Upper lobe of left lung (tissue), 6 donors: ENCODE results near the gene TTC34. TPM values are rescaled to one million over a fixed set of nuclear protein-coding genes. Genes with fewer than 3 reads are reported as not detected.
A peak's percentile ranks its signal among the peaks of the same experiment; 100 is the strongest.

Experiments
- ATAC-seq, 2 donors: fragments of 200-7000 bp; cut with Tn5 transposase; one replicate each; pipeline ENCODE4 v1.9.1; 2022; ENCODE audit warnings: mild to moderate bottlenecking in 2 of 2, moderate library complexity in 2 of 2; ENCODE audit not compliant: low FRiP score in 2 of 2
- DNase-seq, 2 donors: peaks; one replicate each; pipeline ENCODE4 v3.0.0-alpha.2; 2019 to 2020
- H3K27ac ChIP-seq, 4 donors: fragments of 200-600 bp; sonication (generic); one replicate each; pipeline ENCODE4 v1.5.1; 2016 to 2019
- H3K27me3 ChIP-seq, 4 donors: fragments of 200-600 bp; sonication (generic); one replicate each; pipeline ENCODE4 v1.5.1; 2017 to 2019
- H3K36me3 ChIP-seq, 4 donors: fragments of 200-600 bp; sonication (generic); one replicate each; pipeline ENCODE4 v1.5.1; 2016 to 2019
- H3K4me1 ChIP-seq, 4 donors: fragments of 200-600 bp; sonication (generic); one replicate each; pipeline ENCODE4 v1.5.1; 2018 to 2019
- H3K4me3 ChIP-seq, 4 donors: fragments of 200-600 bp; sonication (generic); one replicate each; pipeline ENCODE4 v1.5.1; 2017 to 2019; ENCODE audit warnings: mild to moderate bottlenecking in 2 of 4, moderate library complexity in 1 of 4
- H3K9me3 ChIP-seq, 4 donors: fragments of 200-600 bp; sonication (generic); one replicate each; pipeline ENCODE4 v1.5.1; 2018 to 2019
- EP300 ChIP-seq, 4 donors: sonication (generic); formaldehyde crosslinking; IDR thresholded peaks; one replicate each; pipeline ENCODE4 v1.5.1; 2017; ENCODE audit warnings: antibody characterized with exemption in 4 of 4, control low read depth in 2 of 4
- POLR2A ChIP-seq, 4 donors: fragments of 450-650 bp; IDR thresholded peaks; one replicate each; pipeline ENCODE4 v1.5.1; 2016 to 2017; ENCODE audit warnings: antibody characterized with exemption in 4 of 4, mild to moderate bottlenecking in 2 of 4
- POLR2AphosphoS5 ChIP-seq, 2 donors: sonication (generic); formaldehyde crosslinking; IDR thresholded peaks; one replicate each; pipeline ENCODE4 v1.5.1; 2017; ENCODE audit warnings: antibody characterized with exemption in 2 of 2
- WGBS, 2 donors: methylation state at CpG; one replicate each; pipeline ENCODE4 v1.1.5; 2017 to 2018; 5-methylcytosine and 5-hydroxymethylcytosine counted together
- total RNA-seq, 6 donors: library from RNA; depleted of rRNA in 4 of 6; stranded (reverse); fragments of >200 nt in 4 of 6; gene quantifications; one replicate each; pipeline versions ENCODE4 v1.1.0 to v1.2.1, GENCODE V29; 2016 to 2021
- TF ChIP-seq, protein P1 (sequence below), 6 experiments: fragments of 450-650 bp in 4 of 6; fragments of 200-600 bp in 2 of 6; sonication (generic) in 2 of 6; IDR thresholded peaks; one replicate each; pipeline ENCODE4 v1.5.1; 2016 to 2019; ENCODE audit warnings: antibody characterized with exemption in 6 of 6
- donor health status: DM: no; HTN: no; CAD: no; lungs with moderate emphysema.
- donor health status: DM: no; HTN: yes; CAD: no; lungs with severe emphysema.

Gene TTC34
- total RNA-seq, 6 donors from 2014 or later, result 0.76 to 4.2 (median 2.1) TPM

DNA sequence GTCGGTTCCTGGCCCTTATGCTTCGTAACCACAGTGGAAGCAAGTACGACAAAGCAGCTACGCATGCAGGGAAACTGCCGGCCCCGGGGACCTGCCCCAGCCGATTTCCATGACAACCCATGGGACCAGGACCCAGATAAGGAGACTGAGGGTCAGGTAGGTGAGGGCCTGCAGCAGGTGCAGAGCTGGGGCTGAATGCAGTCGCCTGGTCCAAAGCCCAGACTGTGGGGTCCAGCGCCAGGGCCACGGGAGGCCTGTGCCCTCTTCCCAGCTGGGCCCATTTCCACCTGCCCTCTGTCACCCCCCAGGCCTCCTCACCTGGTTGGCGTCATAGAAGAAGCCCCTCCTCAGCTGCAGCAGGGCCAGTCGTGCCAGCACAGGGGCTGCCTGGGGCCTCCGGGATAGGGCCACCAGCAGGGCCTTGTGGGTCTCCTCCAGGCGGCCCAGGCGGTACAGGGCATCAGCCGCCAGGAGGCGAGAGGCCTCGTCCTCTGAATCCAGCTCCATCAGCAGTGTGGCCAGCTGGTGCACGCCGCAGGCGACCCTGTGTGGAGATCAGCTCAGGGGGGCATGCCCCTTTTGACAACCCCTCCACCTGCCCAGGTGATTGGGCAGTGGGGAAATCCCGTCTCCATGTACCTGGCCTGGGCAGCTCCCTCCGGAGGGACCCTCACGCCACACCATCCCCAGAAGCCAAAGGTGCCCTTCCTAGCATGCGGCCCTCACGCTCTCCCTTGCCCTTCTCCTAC lies 14.2 kb downstream of the TTC34 start:
- peaks cover 0 to 13% (median 0%) of the 10 kb centered on the region in 4 donors for H3K4me1 ChIP-seq
- H3K9me3 ChIP-seq, result peaks cover 3 to 22% (median 4%) of the 10 kb centered on the region in 4 donors
- no peak for TF ChIP-seq POLR2AphosphoS5 (IDR thresholded peaks at IDR 0.05)
- TF ChIP-seq POLR2A (IDR thresholded peaks at IDR 0.05), result no peak
- no peak for TF ChIP-seq EP300 (IDR thresholded peaks at IDR 0.05)
- TF ChIP-seq, protein P1, sequence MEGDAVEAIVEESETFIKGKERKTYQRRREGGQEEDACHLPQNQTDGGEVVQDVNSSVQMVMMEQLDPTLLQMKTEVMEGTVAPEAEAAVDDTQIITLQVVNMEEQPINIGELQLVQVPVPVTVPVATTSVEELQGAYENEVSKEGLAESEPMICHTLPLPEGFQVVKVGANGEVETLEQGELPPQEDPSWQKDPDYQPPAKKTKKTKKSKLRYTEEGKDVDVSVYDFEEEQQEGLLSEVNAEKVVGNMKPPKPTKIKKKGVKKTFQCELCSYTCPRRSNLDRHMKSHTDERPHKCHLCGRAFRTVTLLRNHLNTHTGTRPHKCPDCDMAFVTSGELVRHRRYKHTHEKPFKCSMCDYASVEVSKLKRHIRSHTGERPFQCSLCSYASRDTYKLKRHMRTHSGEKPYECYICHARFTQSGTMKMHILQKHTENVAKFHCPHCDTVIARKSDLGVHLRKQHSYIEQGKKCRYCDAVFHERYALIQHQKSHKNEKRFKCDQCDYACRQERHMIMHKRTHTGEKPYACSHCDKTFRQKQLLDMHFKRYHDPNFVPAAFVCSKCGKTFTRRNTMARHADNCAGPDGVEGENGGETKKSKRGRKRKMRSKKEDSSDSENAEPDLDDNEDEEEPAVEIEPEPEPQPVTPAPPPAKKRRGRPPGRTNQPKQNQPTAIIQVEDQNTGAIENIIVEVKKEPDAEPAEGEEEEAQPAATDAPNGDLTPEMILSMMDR (IDR thresholded peaks at IDR 0.05), result no peak
- H3K27me3 ChIP-seq, result peaks cover 0 to 34% (median 6%) of the 10 kb centered on the region in 4 donors
- no peak overlapping the region for H3K4me3 ChIP-seq
- H3K27ac ChIP-seq, result no peak overlapping the region
- ATAC-seq, result no peak
- peak; percentile 14 to 71 for DNase-seq
- H3K36me3 ChIP-seq, result no peaks in the 10 kb centered on the region
- 73 to 74% methylated on average over 13 to 18 of the region's 26 CpGs for WGBS, 2 donors

DNA sequence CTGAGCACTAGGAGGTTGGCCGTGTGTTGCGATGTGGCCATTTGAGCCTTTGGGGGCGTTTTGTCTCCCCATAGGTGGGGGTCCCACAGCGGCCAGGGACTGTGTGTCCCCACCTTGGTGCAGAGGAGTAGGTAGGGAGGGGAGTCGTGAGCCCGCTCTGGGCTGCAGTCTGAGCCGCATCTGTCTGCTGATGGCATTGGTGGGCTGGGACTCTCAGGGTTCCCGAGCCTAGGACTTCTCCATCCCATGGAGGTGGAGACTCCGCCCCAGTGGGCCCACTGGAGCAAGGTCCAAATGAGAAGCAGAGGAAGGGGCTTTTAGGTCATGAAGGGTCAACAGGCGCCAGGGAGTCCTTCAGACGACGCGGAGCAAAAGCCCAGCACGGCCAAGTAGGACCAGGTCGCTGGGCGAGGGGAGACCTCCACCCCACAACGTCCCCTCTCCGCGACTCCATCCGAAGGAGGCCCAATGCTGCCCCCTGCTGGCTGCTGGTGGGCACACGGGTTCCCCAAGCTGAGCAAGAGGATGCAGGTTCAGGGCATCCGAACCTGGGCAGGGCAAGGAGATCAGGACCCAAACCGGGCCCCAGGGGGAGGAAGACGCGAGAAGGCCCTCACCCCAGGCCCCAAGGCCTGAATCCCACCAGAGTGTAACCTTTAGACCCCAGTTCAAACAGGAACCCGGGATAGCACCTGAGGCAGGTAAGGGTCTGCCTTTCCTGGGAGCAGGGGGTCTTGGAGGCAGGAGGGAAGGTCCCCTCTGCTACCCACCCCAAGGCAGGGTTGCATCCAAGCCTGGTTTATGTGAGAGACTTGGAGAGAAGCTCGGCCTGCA lies 14.9 kb downstream of the TTC34 start:
- no peak for TF ChIP-seq POLR2AphosphoS5 (IDR thresholded peaks at IDR 0.05)
- no peak for TF ChIP-seq EP300 (IDR thresholded peaks at IDR 0.05)
- TF ChIP-seq, protein P1 (IDR thresholded peaks at IDR 0.05), result peak; percentile 59 to 75 (median 71)
- peak; percentile 22 to 89 for DNase-seq

DNA sequence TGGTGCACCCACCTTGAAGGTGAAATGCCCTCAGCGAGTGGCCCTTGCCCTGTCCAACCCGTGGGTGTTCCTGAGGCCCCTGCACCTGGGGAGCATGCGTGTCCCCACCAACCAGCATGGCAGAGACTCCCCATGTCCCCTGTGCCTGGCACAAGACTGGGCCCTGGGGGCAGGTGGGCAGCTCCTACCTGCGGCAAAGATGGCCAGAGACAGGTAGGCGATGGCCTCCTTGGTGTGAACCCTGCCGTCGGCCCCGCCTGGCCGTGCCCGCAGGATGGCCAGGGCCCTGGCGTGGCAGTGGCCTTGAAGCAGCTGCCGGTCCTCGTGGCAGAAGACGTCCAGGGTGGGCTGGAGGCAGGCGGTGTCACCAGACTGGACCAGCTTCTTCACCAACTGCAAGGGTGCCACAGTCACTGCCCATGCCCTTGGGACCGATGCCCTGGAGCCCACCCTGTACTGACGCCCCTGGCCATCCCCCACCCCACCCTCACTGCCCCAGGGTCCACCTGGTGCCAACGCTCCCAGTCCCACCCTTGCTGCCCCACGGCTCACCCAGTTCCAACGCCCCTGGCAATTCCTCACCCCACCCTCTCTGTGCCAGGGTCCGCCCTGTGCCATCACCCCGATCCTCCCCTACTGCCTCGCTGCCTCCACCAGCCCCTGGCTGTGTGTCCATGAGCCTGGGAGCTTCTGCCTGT lies 15.7 kb downstream of the TTC34 start:
- peaks cover 8 to 26% (median 13%) of the 10 kb centered on the region in 4 donors for H3K9me3 ChIP-seq
- peaks cover 0 to 13% (median 0%) of the 10 kb centered on the region in 4 donors for H3K4me1 ChIP-seq
- DNase-seq, result peak; percentile 16 to 72
- WGBS, 2 donors, result 81 to 91% methylated on average over 7 to 20 of the region's 23 CpGs
- no peaks in the 10 kb centered on the region for H3K36me3 ChIP-seq
- H3K27me3 ChIP-seq, result peaks cover 0 to 34% (median 6%) of the 10 kb centered on the region in 4 donors
- TF ChIP-seq EP300 (IDR thresholded peaks at IDR 0.05) (no peak), POLR2AphosphoS5 (IDR thresholded peaks at IDR 0.05) (no peak), POLR2A (IDR thresholded peaks at IDR 0.05) (no peak)
- TF ChIP-seq, protein P1 (IDR thresholded peaks at IDR 0.05), result no peak
- H3K27ac ChIP-seq, result no peak overlapping the region
- H3K4me3 ChIP-seq, result no peak overlapping the region
- ATAC-seq, result peak in 1 of 2 donors; percentile 31

More for the DNA sequence above, 14.9 kb downstream of the TTC34 start:
- no peak overlapping the region for H3K4me3 ChIP-seq
- peaks cover 0 to 13% (median 0%) of the 10 kb centered on the region in 4 donors for H3K4me1 ChIP-seq
- H3K36me3 ChIP-seq, result no peaks in the 10 kb centered on the region
- peaks cover 1 to 24% (median 9%) of the 10 kb centered on the region in 4 donors for H3K9me3 ChIP-seq
- peak in 1 of 2 donors; percentile 53 for ATAC-seq
- H3K27ac ChIP-seq, result no peak overlapping the region
- 32 to 80% methylated on average over 4 to 27 of the region's 27 CpGs for WGBS, 2 donors
- H3K27me3 ChIP-seq, result peaks cover 0 to 34% (median 6%) of the 10 kb centered on the region in 4 donors

DNA sequence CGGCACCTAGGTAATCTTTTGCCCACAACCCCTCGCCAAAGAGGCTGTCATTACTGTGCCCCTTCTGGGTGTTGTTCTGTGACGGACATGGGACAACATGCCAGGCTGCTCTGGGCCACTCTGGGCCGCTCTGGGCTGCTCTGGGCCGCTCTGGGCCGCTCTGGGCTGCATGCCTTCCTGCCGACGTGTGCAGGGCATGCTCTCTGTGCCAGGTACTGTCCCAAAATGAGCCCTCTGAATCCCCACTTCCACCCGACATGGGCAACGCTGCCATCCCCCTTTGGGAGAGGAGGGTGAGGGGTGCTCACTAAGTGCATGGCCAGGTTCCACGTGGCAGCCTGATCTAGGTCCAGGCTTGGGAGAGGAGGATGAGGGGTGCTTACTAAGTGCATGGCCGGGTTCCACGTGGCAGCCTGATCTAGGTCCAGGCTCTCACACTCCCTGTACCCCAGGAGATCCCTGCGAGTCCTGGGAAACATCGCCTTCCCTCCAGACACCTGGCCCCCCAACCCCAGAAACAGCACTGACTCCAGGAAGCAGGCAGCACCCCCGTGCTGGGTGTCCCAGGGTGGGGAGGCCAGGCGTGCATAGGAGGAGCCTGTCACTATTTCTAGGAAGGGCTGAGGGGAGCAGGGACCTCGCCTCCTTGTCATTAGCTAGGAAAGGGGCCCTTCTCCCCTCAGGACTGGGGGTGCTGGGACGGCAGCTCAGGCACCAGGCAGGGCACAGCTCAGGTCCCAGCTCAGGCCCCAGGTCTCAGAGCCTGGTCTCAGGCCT lies 16.5 kb downstream of the TTC34 start:
- Histone ChIP-seq H3K27me3 (peaks cover 0 to 27% (median 4%) of the 10 kb centered on the region in 4 donors), H3K4me1 (peaks cover 0 to 12% (median 0%) of the 10 kb centered on the region in 4 donors), H3K36me3 (no peaks in the 10 kb centered on the region), H3K27ac (no peak overlapping the region), H3K4me3 (no peak overlapping the region), H3K9me3 (peaks cover 8 to 26% (median 13%) of the 10 kb centered on the region in 4 donors)
- 73 to 85% methylated on average over 11 to 12 of the region's 19 CpGs for WGBS, 2 donors
- DNase-seq, result peak; percentile 14 to 43
- peak in 1 of 2 donors; percentile 20 for ATAC-seq
- TF ChIP-seq EP300 (IDR thresholded peaks at IDR 0.05) (no peak), POLR2A (IDR thresholded peaks at IDR 0.05) (no peak), POLR2AphosphoS5 (IDR thresholded peaks at IDR 0.05) (no peak)
- TF ChIP-seq, protein P1 (IDR thresholded peaks at IDR 0.05), result no peak
